Breast epithelium (tissue), 4 donors: ENCODE measurements around the gene RAB27A. TPM values are rescaled to one million over a fixed set of nuclear protein-coding genes. Genes with fewer than 3 reads are reported as not detected.
A peak's percentile ranks its signal among the peaks of the same experiment; 100 is the strongest.
"Not testable (repeated sequence)": the region's sequence is repeated elsewhere in the genome, so short reads cannot be mapped to it uniquely, and the experiment has no call there.

Experiments used
- DNase-seq, 2 donors: peaks; one replicate each; pipeline ENCODE4 v3.0.0-alpha.2; 2019; ENCODE audit warnings: low spot score in 2 of 2
- H3K27ac ChIP-seq, 2 donors: fragments of 200-600 bp; sonication (generic) in 1 of 2; one replicate each; pipeline ENCODE4 v1.5.1; 2016 to 2019; ENCODE audit warnings: mild to moderate bottlenecking in 1 of 2
- H3K27me3 ChIP-seq, 2 donors: fragments of 200-600 bp; sonication (generic) in 1 of 2; one replicate each; pipeline versions ENCODE4 v1.5.1 to v1.6.0; 2017 to 2019; ENCODE audit warnings: control low read depth in 1 of 2, mild to moderate bottlenecking in 1 of 2
- H3K36me3 ChIP-seq: fragments of 200-600 bp; one replicate; pipeline ENCODE4 v1.5.1; 2019
- H3K4me1 ChIP-seq, 2 donors: fragments of 200-600 bp; sonication (generic); one replicate each; pipeline ENCODE4 v1.5.1; 2016 to 2019; ENCODE audit warnings: control low read depth in 1 of 2
- H3K4me3 ChIP-seq, 3 donors: fragments of 200-600 bp; sonication (generic); 1 replicate in 2 of 3; 2 replicates in 1 of 3; pipeline ENCODE4 v1.5.1; 2016 to 2019; ENCODE audit warnings: mild to moderate bottlenecking in 3 of 3, moderate library complexity in 2 of 3
- H3K9me3 ChIP-seq, 2 donors: fragments of 200-600 bp; sonication (generic) in 1 of 2; one replicate each; pipeline ENCODE4 v1.5.1; 2016 to 2019; ENCODE audit warnings: control low read depth in 1 of 2
- CTCF ChIP-seq, 3 donors: fragments of 450-650 bp; IDR thresholded peaks; one replicate each; pipeline ENCODE4 v1.5.1; 2016 to 2017; ENCODE audit warnings: antibody characterized with exemption in 3 of 3, mild to moderate bottlenecking in 3 of 3, moderate library complexity in 3 of 3
- POLR2A ChIP-seq: fragments of 450-650 bp; IDR thresholded peaks from one replicate; pipeline ENCODE4 v1.6.1; 2016; ENCODE audit warnings: antibody characterized with exemption, mild to moderate bottlenecking, moderate library complexity
- POLR2AphosphoS5 ChIP-seq, 3 donors: sonication (generic); formaldehyde crosslinking; IDR thresholded peaks; one replicate each; pipeline ENCODE4 v1.6.1; 2017; ENCODE audit warnings: antibody characterized with exemption in 3 of 3
- intact Hi-C: fragments of 100-400 bp; cut with DNase I; formaldehyde crosslinking; loops from one replicate; pipeline ENCODE4 v1.15.1; 2023; ENCODE audit warnings: low total_unique reads
- total RNA-seq, 3 donors: library from RNA; depleted of rRNA; stranded (reverse); fragments of >200 nt; gene quantifications; one replicate each; pipeline ENCODE4 v1.1.0, GENCODE V29; 2016

The RAB27A gene
- total RNA-seq, 3 donors from 2014 or later, result 7.4 to 21.3 (median 18.3) TPM

GRCh38 chr15:55288006-55288717 lies 1.5 kb downstream of the RAB27A start:
- H3K27me3 ChIP-seq, result no peaks in the 10 kb centered on the region
- no peak for TF ChIP-seq POLR2AphosphoS5 (IDR thresholded peaks at IDR 0.05)
- TF ChIP-seq CTCF (IDR thresholded peaks at IDR 0.05), result no peak
- no peak for TF ChIP-seq POLR2A
- no peaks in the 10 kb centered on the region for H3K4me1 ChIP-seq
- peak overlapping the region in 1 of 2 donors; percentile 96 for H3K27ac ChIP-seq
- no peaks in the 10 kb centered on the region for H3K36me3 ChIP-seq
- H3K4me3 ChIP-seq, result peak overlapping the region in 2 of 3 donors; percentile 89 to 94
- no peaks in the 10 kb centered on the region for H3K9me3 ChIP-seq
- DNase-seq, result no peak
- intact Hi-C loops, result loop anchor here (10.0 kb wide), 1 partner anchor 63 kb away; no protein-coding TSS in a partner anchor

- not testable (repeated sequence) for DNase-seq, H3K4me1 ChIP-seq
- intact Hi-C loops, result loop anchor here (10.0 kb wide), 1 partner anchor 62 kb away; no protein-coding TSS in a partner anchor
These were observed 3.0 kb downstream of the RAB27A start for GRCh38 chr15:55286442-55287189.

GRCh38 chr15:55284426-55284825 lies 5.2 kb downstream of the RAB27A start:
- no peak for DNase-seq
- no peaks in the 10 kb centered on the region for H3K9me3 ChIP-seq
- no peaks in the 10 kb centered on the region for H3K27me3 ChIP-seq
- H3K27ac ChIP-seq, result no peak overlapping the region
- H3K4me3 ChIP-seq, result no peak overlapping the region
- intact Hi-C loops, result loop anchor here (10.0 kb wide), 1 partner anchor 60 kb away; no protein-coding TSS in a partner anchor
- TF ChIP-seq POLR2AphosphoS5 (IDR thresholded peaks at IDR 0.05) (no peak), POLR2A (no peak), CTCF (IDR thresholded peaks at IDR 0.05) (no peak)
- no peaks in the 10 kb centered on the region for H3K4me1 ChIP-seq
- no peaks in the 10 kb centered on the region for H3K36me3 ChIP-seq

More at GRCh38 chr15:55286442-55287189, 3.0 kb downstream of the RAB27A start:
- H3K9me3 ChIP-seq, H3K36me3 ChIP-seq, H3K4me3 ChIP-seq, H3K27me3 ChIP-seq, H3K27ac ChIP-seq: not testable (repeated sequence)

GRCh38 chr15:55283379-55284147 lies 6.0 kb downstream of the RAB27A start:
- Histone ChIP-seq H3K27me3 (no peaks in the 10 kb centered on the region), H3K27ac (peak overlapping the region in 1 of 2 donors; percentile 52), H3K4me1 (no peaks in the 10 kb centered on the region), H3K9me3 (no peaks in the 10 kb centered on the region), H3K4me3 (no peak overlapping the region), H3K36me3 (no peaks in the 10 kb centered on the region)
- TF ChIP-seq POLR2AphosphoS5 (IDR thresholded peaks at IDR 0.05) (no peak), POLR2A (no peak), CTCF (IDR thresholded peaks at IDR 0.05) (no peak)
- no peak for DNase-seq
- intact Hi-C loops, result loop anchor here (10.0 kb wide), 1 partner anchor 59 kb away; no protein-coding TSS in a partner anchor

- H3K9me3 ChIP-seq, result no peaks in the 10 kb centered on the region
- no peaks in the 10 kb centered on the region for H3K27me3 ChIP-seq
- TF ChIP-seq POLR2A (no peak), CTCF (IDR thresholded peaks at IDR 0.05) (no peak), POLR2AphosphoS5 (IDR thresholded peaks at IDR 0.05) (no peak)
- intact Hi-C loops, result loop anchor here (10.0 kb wide), 1 partner anchor 58 kb away; no protein-coding TSS in a partner anchor
- no peak overlapping the region for H3K4me3 ChIP-seq
- no peak for DNase-seq
- no peaks in the 10 kb centered on the region for H3K4me1 ChIP-seq
- H3K36me3 ChIP-seq, result no peaks in the 10 kb centered on the region
- H3K27ac ChIP-seq, result peak overlapping the region; percentile 41 to 52
These were observed 7.3 kb downstream of the RAB27A start for GRCh38 chr15:55282284-55282833.
